Epithelial cell of esophagus (primary cell): Measurements from ENCODE around the gene GYPE.
"Not testable (repeated sequence)": the region's sequence is repeated elsewhere in the genome, so short reads cannot be mapped to it uniquely, and the experiment has no call there.

Experiments
- DNase-seq: peaks from one replicate; pipeline ENCODE4 v3.0.0; 2010; ENCODE audit warnings: low read depth
- H3K4me3 ChIP-seq: 2 replicates; pipeline ENCODE4 v1.5.1; 2011; ENCODE audit warnings: mild to moderate bottlenecking, low read length, control low read depth
- TF ChIP-seq, protein P1 (sequence below): IDR thresholded peaks from 2 replicates; pipeline ENCODE4 v1.5.1; 2011; ENCODE audit warnings: low read depth, mild to moderate bottlenecking, low read length, control low read depth, inconsistent platforms; ENCODE audit not compliant: insufficient read depth; ENCODE audit errors: missing control alignments

Gene GYPE

DNA sequence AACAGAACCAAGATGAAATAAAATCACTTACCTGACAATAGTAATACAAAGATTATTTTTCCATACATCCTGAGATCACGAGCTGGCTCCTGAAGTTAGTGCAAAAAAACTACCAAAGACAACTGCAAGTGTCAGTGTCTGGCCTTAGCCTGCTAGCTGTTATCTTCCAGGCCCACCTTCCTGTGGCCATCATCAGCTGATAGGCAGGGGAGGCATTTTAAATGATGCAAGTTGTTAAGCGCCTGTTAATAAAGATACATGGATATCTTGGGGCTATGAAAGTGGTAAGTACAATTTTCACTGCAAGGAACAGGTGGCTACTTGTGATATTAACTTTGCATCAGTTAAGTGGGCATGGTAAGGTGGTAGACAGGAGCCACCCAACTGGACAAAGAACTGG, at the start of gene GYPE:
Gene GYPE (minus strand): TSS at position 120 of the 400 bp plus-strand sequence. CDS start 52 bp downstream, at position 68.
- not testable (repeated sequence) for DNase-seq

DNA sequence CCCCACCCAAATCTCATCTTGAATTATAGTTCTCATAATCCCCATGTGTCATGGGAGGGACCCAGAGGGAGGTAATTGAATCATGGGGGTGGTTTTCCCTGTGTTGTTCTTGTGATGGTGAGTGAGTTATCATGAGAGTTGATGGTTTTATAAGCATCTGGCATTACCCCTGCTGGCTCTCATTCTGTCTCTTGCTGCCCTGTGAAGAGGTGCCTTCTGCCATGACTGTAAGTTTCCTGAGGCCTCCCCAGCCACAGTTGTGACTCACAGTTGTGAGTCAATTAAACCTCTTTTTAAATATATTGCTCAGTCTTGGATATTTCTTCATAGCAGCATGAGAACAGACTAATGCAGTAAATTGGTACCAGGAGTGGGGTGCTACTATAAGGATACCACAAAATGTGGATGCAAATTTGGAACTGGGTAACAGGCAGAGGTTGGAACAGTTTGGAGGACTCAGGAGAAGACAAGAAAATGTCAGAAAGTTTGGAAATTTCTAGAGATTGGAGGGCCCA, 46.2 kb upstream of the GYPE start:
- DNase-seq = not testable (repeated sequence)

More for the DNA sequence above, at the start of gene GYPE:
- H3K4me3 ChIP-seq = not testable (repeated sequence)

DNA sequence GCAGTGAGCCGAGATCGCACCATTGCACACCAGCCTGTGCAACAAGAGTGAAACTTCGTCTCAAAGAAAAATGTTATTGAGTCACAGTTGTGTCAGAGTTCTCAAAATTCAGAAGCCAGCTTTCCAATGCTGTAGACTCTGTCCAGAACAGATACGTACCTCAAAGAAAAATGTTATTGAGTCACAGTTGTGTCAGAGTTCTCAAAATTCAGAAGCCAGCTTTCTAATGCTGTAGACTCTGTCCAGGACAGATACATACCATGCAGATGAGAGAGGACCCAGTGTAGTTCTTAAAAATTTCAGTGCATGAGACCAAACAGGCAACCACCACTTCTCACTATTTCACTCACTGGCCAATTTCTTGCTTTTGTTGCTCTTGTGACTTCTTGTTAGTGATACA, 45.6 kb upstream of the GYPE start:
- H3K4me3 ChIP-seq, DNase-seq: not testable (repeated sequence)

More for the DNA sequence above, 46.2 kb upstream of the GYPE start:
- not testable (repeated sequence) for H3K4me3 ChIP-seq

DNA sequence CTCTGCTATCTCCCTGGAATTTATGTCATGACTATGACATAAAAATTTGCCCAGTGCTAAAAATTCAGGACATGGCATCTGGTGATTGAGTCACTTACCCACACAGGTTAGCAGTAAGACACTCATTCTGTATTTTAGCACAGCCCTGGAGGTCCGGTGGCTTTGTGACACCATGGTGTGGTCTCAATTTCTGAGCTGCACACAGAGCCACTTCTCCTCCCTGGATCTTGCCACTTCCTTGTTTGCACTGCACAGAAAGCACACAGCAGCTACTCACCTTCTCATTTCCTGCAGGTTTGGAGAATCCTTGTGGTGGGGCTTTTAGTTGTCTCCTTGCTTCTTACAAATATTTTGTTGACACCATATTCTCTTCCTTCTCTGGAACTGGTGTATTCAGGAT, 44.8 kb upstream of the GYPE start:
- not testable (repeated sequence) for DNase-seq, H3K4me3 ChIP-seq

DNA sequence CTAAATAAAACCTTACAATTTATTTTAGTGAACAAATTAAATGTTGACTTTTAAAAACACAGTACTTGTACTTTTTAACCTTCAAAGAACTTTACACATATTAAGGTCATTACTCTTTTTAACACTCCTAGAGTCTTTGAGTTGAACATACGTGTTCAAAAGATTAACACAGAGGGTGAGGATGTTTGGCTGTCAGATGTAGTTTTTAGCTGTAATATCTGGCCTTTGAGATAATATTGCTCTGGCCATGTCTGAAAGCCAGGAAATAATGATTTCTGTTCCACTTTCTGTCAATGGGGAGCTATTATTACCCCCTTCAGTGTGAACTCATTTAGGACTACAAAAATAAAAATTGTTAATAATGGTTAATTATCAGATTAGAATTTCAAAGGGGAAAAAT, 42.1 kb upstream of the GYPE start:
- not testable (repeated sequence) for H3K4me3 ChIP-seq, DNase-seq

DNA sequence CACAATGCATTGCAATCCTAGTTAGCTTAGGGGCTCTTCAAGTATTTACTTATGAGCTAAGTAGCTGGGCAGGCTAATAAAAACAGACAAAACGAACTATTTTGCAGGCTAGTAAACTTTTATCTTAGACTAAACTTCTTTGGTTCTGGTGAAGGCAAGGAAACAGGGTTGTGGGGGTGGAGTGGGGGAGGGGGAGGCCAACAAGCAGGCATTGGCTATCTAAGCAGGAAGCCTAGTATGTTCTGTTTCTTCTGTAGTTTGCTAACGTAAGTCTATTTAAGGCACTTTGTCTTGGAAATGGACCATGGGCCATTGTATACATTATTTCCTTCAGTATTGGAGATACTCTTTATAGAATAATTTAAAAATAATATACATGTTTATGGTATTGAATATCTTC, 35.3 kb upstream of the GYPE start:
- not testable (repeated sequence) for H3K4me3 ChIP-seq, DNase-seq

DNA sequence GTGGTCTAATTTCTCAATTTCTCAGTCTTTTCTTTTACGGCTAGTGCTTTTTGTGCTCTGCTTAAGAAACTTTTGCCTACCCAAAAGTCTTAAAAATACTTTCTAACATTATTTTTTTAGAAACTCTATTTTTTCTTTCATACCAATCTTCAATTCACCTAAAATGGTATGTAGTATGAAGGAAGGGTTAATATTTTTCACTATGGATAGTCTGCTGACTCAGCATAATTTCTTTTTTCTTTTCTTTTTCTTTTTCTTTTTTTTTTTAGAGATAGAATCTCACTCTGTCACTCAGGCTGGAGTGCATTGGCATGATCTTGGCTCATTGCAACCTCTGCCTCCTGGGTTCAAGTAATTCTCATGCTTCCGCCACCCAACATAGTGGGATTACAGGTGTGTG, 34.2 kb upstream of the GYPE start:
- no peak for DNase-seq
- TF ChIP-seq, protein P1, sequence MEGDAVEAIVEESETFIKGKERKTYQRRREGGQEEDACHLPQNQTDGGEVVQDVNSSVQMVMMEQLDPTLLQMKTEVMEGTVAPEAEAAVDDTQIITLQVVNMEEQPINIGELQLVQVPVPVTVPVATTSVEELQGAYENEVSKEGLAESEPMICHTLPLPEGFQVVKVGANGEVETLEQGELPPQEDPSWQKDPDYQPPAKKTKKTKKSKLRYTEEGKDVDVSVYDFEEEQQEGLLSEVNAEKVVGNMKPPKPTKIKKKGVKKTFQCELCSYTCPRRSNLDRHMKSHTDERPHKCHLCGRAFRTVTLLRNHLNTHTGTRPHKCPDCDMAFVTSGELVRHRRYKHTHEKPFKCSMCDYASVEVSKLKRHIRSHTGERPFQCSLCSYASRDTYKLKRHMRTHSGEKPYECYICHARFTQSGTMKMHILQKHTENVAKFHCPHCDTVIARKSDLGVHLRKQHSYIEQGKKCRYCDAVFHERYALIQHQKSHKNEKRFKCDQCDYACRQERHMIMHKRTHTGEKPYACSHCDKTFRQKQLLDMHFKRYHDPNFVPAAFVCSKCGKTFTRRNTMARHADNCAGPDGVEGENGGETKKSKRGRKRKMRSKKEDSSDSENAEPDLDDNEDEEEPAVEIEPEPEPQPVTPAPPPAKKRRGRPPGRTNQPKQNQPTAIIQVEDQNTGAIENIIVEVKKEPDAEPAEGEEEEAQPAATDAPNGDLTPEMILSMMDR = no peak
- no peak overlapping the region for H3K4me3 ChIP-seq

DNA sequence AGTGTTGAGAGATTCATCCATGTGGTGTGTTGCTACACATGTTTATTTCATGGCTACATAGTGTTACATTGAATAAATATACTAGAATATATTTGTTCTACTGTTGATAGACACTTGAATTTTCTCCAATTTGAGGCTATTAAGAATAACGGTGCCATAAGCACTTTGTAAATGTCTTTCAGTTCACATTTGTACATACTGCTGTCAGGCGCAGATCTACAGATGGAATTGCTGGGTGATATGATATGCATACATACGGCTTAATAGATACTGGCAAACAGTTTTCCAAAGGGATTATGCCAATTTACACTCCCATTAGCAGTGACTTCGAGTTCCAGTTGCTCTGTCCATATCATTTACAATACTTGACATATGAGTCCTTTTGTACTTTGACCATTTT, 33.5 kb upstream of the GYPE start:
- not testable (repeated sequence) for DNase-seq, H3K4me3 ChIP-seq

DNA sequence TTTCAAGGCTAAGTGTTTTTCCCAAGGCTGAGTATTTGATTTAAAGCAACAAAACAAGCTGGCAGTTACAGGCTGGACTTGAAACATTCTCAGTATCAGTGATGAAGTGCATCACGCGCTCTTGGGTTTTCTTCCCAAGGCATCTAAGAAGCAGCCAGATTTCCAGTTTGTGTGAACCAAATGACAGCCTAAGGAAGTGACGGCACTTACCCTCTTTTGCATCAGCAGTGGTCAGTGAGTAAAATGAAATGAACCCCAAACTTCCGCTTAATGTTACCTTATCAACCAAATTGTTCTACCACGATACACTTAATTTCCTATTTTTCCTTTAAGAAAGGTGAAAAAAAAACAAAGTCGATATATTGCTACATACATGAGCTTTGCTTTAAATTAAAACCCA, 15.8 kb upstream of the GYPE start:
- TF ChIP-seq, protein P1 = no peak
- H3K4me3 ChIP-seq = no peak overlapping the region
- no peak for DNase-seq

DNA sequence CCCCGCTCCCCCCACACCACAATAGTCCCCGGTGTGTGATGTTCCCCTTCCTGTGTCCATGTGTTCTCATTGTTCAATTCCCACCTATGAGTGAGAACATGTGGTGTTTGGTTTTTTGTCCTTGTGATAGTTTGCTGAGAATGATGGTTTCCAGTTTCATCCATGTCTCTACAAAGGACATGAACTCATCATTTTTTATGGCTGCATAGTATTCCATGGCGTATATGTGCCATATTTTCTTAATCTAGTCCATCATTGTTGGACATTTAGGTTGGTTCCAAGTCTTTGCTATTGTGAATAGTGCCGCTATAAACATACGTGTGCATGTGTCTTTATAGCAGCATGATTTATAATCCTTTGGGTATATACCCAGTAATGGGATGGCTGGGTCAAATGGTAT, 11.1 kb upstream of the GYPE start:
- H3K4me3 ChIP-seq, DNase-seq: not testable (repeated sequence)

DNA sequence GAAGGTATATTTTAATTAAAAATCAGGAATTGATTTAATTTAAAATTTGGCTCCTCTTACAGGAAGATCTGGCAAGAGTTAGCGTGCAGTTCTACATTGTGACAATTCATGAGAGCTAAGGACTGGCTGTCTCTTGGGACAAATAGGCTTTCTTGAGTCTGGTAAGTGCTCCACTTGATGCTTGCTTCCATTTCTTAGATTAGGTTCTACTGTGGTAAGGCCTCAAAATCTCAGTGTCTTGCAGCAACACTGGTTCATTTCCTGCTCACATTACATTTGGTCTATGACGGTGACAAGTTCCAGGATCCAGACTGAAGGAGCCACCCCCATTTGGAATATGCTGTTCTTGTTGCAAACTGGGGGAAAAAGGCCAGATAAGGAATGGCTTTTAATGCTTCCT, 7.1 kb upstream of the GYPE start:
- not testable (repeated sequence) for H3K4me3 ChIP-seq, DNase-seq

DNA sequence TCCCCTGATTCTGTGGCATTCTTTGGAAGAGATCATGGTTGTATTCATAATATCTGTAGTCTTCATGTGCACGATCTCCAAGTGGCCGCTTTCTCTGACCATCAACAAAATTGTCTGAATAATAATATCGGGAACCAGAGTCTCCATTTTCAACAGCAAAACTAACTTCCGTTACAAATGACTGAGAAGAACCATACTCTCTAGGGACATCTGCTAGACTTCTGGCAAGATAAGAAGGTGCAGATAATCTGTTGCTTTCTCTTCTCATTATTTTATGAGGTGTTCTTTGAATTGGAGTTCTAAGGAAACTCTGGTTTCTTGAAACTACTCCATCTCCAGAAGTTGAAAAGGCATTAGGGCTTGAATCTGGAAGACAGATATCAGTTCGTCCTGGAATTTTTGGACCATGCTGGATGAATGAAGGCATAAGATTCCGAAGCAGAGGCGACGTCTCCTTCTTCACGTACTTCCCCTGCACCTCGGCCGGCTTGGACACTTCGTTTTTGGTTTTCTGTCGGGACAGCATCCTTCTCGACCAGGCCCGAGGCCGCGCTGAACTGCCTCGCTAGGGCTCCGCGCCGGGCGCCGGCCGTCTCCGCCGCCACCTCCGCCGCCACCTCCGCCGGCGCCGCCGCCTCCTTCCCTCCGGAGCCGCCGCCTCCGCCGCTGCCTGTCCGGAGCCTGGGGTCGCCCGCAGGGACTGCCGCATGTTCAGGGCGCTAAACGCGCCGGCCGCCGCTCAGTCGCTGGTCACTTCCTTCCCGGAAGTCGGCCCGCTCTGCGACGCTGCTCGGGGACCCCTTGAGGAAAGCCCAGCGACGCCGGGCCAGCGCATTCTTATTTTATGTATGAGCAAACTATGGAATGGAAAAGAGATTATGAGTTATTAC, 6.4 kb upstream of the GYPE start:
- H3K4me3 ChIP-seq, DNase-seq: not testable (repeated sequence)

DNA sequence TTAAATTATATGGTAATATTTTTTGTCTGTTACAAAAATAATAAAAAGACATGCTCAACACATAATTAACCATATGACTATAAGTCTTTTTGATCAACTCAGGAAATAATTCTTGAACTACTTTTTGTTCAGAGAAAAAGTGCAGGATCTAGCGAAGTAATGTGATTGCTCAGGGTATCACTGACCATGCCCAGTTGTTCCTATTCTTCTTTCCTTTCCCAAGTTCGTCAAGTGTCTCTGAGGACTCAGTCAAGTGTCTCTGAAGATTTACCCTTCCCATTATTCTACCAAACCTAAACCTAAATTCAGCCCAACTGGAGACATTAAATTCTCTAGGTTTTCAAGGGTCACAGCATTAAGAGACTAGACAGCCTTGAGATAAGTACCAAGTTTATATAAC, 5.5 kb upstream of the GYPE start:
- H3K4me3 ChIP-seq = not testable (repeated sequence)

More for the DNA sequence above, 5.5 kb upstream of the GYPE start:
- DNase-seq = not testable (repeated sequence)
